T-cell (primary cell): Measurements from ENCODE around the gene IGBP1. TPM values are rescaled to one million over a fixed set of nuclear protein-coding genes. Genes with fewer than 3 reads are reported as not detected.

Experiments
- ATAC-seq, 4 experiments: fragments of 200-7000 bp in 3 of 4; fragments of 150-1000 bp in 1 of 4; cut with Tn5 transposase; replicated peaks in 1 of 4; 1 replicate in 3 of 4; 2 replicates in 1 of 4; pipeline ENCODE4 v1.10.0; 2021; ENCODE audit warnings: moderate library complexity in 3 of 4, mild to moderate bottlenecking in 2 of 4, moderate number of reproducible peaks in 1 of 4
- CTCF ChIA-PET, 2 donors: fragments of 300-600 bp; sonication (Branson Sonifier 250); formaldehyde crosslinking; loops; one replicate each; lab custom pipeline; 2022; ENCODE audit warnings: antibody characterized with exemption in 2 of 2; lab: Charles Lee
- POLR2A ChIA-PET, 2 donors: fragments of 300-600 bp; sonication (Branson Sonifier 250); formaldehyde crosslinking; loops; one replicate each; lab custom pipeline; 2022; ENCODE audit warnings: antibody characterized with exemption in 2 of 2; lab: Charles Lee
- DNase-seq, 35 experiments: peaks; one replicate each; pipeline versions ENCODE4 v3.0.0 to v3.0.0-alpha.2; 2013 to 2023
- H3K27ac ChIP-seq: one replicate; pipeline ENCODE4 v1.5.1; 2013; ENCODE audit warnings: low read length
- H3K27me3 ChIP-seq, 2 experiments: replicated peaks in 1 of 2; 1 replicate in 1 of 2; 2 replicates in 1 of 2; pipeline versions ENCODE4 v1.6.1 to v1.7.0; 2013; ENCODE audit warnings: low read length in 1 of 2, mixed read lengths in 1 of 2; ENCODE audit not compliant: control insufficient read depth in 2 of 2, insufficient read depth in 2 of 2; ENCODE audit errors: extremely low read depth in 1 of 2
- H3K36me3 ChIP-seq, 2 donors: 1 replicate in 1 of 2; 2 replicates in 1 of 2; pipeline versions ENCODE4 v1.6.1 to v1.7.0; 2013; ENCODE audit warnings: low read length in 1 of 2; ENCODE audit not compliant: control insufficient read depth in 2 of 2, insufficient read depth in 1 of 2; ENCODE audit errors: extremely low read depth in 1 of 2
- H3K4me1 ChIP-seq, 2 experiments: 1 replicate in 1 of 2; 2 replicates in 1 of 2; pipeline versions ENCODE4 v1.6.1 to v1.7.0; 2013; ENCODE audit warnings: low read length in 2 of 2, mixed read lengths in 1 of 2; ENCODE audit not compliant: insufficient read depth in 2 of 2, control insufficient read depth in 1 of 2; ENCODE audit errors: extremely low read depth in 1 of 2
- H3K4me3 ChIP-seq, 2 donors: 1 replicate in 1 of 2; 2 replicates in 1 of 2; pipeline versions ENCODE4 v1.5.1 to v1.7.0; 2013; ENCODE audit warnings: mild to moderate bottlenecking in 2 of 2, low read length in 1 of 2, moderate library complexity in 1 of 2; ENCODE audit not compliant: control insufficient read depth in 1 of 2; ENCODE audit errors: extremely low read depth in 1 of 2
- H3K9me3 ChIP-seq: 2 replicates; pipeline ENCODE4 v1.7.0; 2013
- H3K27ac Mint-ChIP-seq, 2 donors: one replicate each; pipeline ENCODE4 v1.8.0; 2020 to 2021; ENCODE audit warnings: mild to moderate bottlenecking in 2 of 2, mixed read lengths in 2 of 2
- H3K27me3 Mint-ChIP-seq, 2 donors: one replicate each; pipeline ENCODE4 v1.8.0; 2021 to 2022; ENCODE audit warnings: mixed read lengths in 2 of 2
- H3K36me3 Mint-ChIP-seq: one replicate; pipeline ENCODE4 v1.8.0; 2021; ENCODE audit warnings: mixed read lengths
- H3K4me1 Mint-ChIP-seq, 3 donors: one replicate each; pipeline ENCODE4 v1.8.0; 2020 to 2022; ENCODE audit warnings: mixed read lengths in 3 of 3, mild to moderate bottlenecking in 1 of 3
- H3K4me3 Mint-ChIP-seq, 3 donors: one replicate each; pipeline ENCODE4 v1.8.0; 2020 to 2022; ENCODE audit warnings: mild to moderate bottlenecking in 3 of 3, mixed read lengths in 3 of 3, moderate library complexity in 3 of 3
- H3K9me3 Mint-ChIP-seq, 3 donors: one replicate each; pipeline ENCODE4 v1.8.0; 2020 to 2022; ENCODE audit warnings: mixed read lengths in 3 of 3
- WGBS: methylation state at CpG from one replicate; pipeline ENCODE4 v1.1.5; 2013; ENCODE audit warnings: missing lambda C conversion rate; ENCODE audit not compliant: insufficient coverage; 5-methylcytosine and 5-hydroxymethylcytosine counted together
- total RNA-seq, 35 experiments: library from RNA in 6 of 35; stranded (reverse) in 6 of 35; fragments of 120-200 nt in 1 of 35; gene quantifications; one replicate each; pipeline versions ENCODE4 v1.2.1 to v1.2.4 and lab custom pipeline; 2013 to 2026

The IGBP1 gene
- total RNA-seq, 5 donors from 2014 or later (not counting 1 experiment from before 2014, with no cell fraction given): 50.8 to 61.2 (median 59.1) TPM

DNA sequence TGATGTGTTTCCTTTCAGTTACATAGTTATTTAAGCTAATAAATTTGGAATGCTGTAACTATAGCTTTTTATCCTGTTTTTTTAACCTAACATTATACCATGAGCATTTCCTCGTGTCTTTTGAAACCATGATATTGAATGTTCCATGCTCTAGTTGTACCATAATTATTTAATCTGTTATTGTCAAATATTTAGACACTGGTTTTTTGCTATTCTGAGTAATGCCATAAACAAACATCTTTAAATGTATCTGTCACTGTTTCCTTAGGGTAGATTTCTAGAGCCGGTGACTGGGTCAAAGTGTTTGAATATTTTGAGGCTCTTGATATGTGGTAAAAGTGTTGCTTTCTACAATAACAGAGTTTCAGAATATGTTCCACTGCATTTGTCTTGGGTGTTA is 5.4 kb downstream of the IGBP1 start:
- Mint-ChIP-seq H3K4me3 (no peak overlapping the region), H3K27ac (no peak overlapping the region), H3K27me3 (peaks cover 0 to 11% of the 10 kb centered on the region in 2 donors), H3K9me3 (no peaks in the 10 kb centered on the region), H3K4me1 (peaks cover 19 to 41% (median 31%) of the 10 kb centered on the region in 3 donors), H3K36me3 (peaks cover 31% of the 10 kb centered on the region)
- H3K9me3 ChIP-seq: no peaks in the 10 kb centered on the region
- no peaks in the 10 kb centered on the region for H3K27me3 ChIP-seq
- DNase-seq (no peak), ATAC-seq (no peak)
- H3K4me1 ChIP-seq: peaks cover 4 to 17% of the 10 kb centered on the region in 2 experiments
- no peak overlapping the region for H3K4me3 ChIP-seq
- CTCF ChIA-PET: interaction anchor here (0.7 kb wide), 2 partner anchors 122 to 600 kb away, joined by 3 to 5 read pairs; no protein-coding TSS in a partner anchor
- POLR2A ChIA-PET: interaction anchor here (0.7 kb wide), 3 partner anchors 9 to 1308 kb away, joined by 5 to 12 read pairs (median 6); no protein-coding TSS in a partner anchor
- WGBS: no CpG with 5 or more reads among the region's 2 CpGs
- H3K36me3 ChIP-seq: peaks cover 0 to 15% of the 10 kb centered on the region in 2 donors
- no peak overlapping the region for H3K27ac ChIP-seq

DNA sequence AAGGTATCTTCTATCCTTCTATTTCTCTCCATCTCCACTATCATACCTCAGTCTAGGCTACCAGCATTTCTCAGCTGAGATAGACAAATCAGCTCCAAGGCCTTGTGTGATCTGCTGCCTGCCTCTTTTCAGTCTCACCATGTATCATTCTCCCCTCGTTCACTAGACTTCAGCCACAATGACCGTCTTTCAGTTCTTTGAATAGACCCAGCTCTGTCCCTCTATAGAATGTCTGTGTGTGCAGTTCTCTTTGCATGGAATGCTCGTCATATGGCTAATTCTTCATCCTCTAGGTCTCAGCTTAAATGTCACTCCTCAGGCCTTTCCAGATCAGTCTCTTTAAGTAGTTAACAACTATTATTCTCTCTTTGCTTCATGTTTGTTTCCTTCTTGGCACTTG is 6.5 kb downstream of the IGBP1 start:
- Histone ChIP-seq H3K27ac (no peak overlapping the region), H3K4me3 (no peak overlapping the region), H3K36me3 (peaks cover 0 to 15% of the 10 kb centered on the region in 2 donors), H3K9me3 (no peaks in the 10 kb centered on the region), H3K4me1 (peaks cover 4 to 11% of the 10 kb centered on the region in 2 experiments), H3K27me3 (no peaks in the 10 kb centered on the region)
- DNase-seq (no peak), ATAC-seq (no peak)
- no peak overlapping the region for H3K4me3 Mint-ChIP-seq
- ChIA-PET POLR2A (interaction anchor here in 1 of 2 donors (0.5 kb wide), 1 partner anchor 15 kb away, joined by 4 read pairs; no protein-coding TSS in a partner anchor), CTCF (no interaction called here)
- H3K4me1 Mint-ChIP-seq: peaks cover 9 to 32% (median 20%) of the 10 kb centered on the region in 3 donors
- WGBS: no CpG with 5 or more reads among the region's 3 CpGs
- peaks cover 31% of the 10 kb centered on the region for H3K36me3 Mint-ChIP-seq
- no peak overlapping the region for H3K27ac Mint-ChIP-seq
- H3K27me3 Mint-ChIP-seq: peaks cover 0 to 11% of the 10 kb centered on the region in 2 donors
- no peaks in the 10 kb centered on the region for H3K9me3 Mint-ChIP-seq

DNA sequence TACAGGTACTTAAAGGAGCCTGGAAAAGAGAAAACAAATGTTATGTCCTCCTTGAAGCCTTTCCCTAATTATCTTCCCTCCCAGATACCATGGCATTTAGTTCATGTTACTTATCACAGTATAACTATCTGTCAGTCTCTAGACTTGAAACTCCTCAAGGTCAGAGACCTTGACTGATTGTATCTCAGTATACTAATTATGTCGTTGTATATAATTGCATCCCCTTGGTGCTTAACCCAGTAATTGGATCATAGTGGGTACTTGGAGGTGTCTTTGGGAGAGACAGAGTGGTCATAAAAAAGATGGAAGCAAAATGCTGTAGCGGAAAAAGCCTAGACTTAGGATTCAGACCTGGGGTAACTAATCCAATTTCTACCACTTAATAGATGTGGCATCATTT is 8.1 kb downstream of the IGBP1 start:
- Mint-ChIP-seq H3K4me1 (peaks cover 0 to 22% (median 11%) of the 10 kb centered on the region in 3 donors), H3K36me3 (peaks cover 25% of the 10 kb centered on the region), H3K27ac (no peak overlapping the region), H3K9me3 (no peaks in the 10 kb centered on the region), H3K27me3 (peaks cover 0 to 5% of the 10 kb centered on the region in 2 donors), H3K4me3 (no peak overlapping the region)
- no peak for DNase-seq
- Histone ChIP-seq H3K27ac (no peak overlapping the region), H3K4me3 (no peak overlapping the region), H3K9me3 (no peaks in the 10 kb centered on the region), H3K27me3 (no peaks in the 10 kb centered on the region), H3K36me3 (peaks cover 0 to 13% of the 10 kb centered on the region in 2 donors), H3K4me1 (peaks cover 0 to 4% of the 10 kb centered on the region in 2 experiments)
- no CpG with 5 or more reads among the region's 2 CpGs for WGBS
- ChIA-PET CTCF (interaction anchor here in 1 of 2 donors (0.7 kb wide), 1 partner anchor 49 kb away, joined by 3 read pairs; no protein-coding TSS in a partner anchor), POLR2A (interaction anchor here (0.7 to 1.5 kb wide), 2 partner anchors 8 to 953 kb away, joined by 8 to 14 read pairs; partner anchors contain the start of gene IGBP1 (in 1 of the 2))
- no peak for ATAC-seq

DNA sequence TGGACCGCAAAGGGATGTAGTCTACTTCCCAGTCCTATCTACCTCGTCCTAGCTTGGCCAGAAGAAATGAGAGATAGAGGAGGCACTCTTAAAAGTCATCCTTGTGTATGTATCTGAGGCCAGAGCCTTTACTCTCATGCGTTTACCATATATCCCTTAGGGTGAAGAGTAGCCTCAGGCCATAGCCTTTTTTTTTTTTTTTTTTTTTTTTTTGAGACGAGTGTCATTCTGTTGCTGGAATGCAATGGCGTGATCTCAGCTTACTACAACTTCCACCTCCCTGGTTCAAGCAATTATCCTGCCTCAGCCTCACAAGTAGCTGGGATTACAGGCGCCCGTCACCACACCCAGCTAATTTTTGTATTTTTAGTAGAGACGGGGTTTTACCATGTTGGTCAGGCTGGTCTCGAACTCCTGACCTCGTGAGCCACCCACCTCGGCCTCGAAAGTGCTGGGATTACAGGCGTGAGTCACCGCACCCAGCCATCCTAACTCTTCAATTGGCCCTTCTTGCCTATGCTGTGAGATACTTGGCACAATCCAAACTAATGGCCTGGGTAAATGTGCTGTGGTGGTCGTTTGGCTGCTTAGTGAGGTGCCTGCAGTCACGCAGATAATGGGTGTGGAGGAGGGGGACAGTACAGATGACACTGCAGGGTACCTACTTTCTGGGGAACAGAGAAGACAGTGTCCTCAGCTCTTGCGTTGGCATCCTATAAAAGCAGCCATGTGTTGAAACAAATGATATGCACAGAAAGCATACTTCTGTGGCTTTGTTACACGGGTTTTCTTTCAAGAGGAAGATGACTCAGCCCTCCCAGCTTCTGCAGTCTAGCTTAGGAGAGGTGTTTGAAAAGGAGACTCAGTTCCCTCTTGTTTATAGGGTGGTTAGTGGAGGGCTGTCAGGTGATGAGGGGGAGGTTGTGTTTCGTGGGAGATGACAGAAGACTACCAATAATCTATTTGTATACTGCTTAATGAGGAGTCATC is 33.6 kb downstream of the IGBP1 start:
- peaks cover 0 to 5% of the 10 kb centered on the region in 2 donors for H3K36me3 ChIP-seq
- Mint-ChIP-seq H3K27ac (peak overlapping the region in 1 of 2 donors; percentile 39), H3K4me3 (no peak overlapping the region), H3K36me3 (peaks cover 10% of the 10 kb centered on the region), H3K4me1 (no peaks in the 10 kb centered on the region), H3K27me3 (no peaks in the 10 kb centered on the region), H3K9me3 (no peaks in the 10 kb centered on the region)
- ChIA-PET CTCF (interaction anchor here in 1 of 2 donors (0.6 kb wide), 1 partner anchor 279 kb away, joined by 3 read pairs; no protein-coding TSS in a partner anchor), POLR2A (no interaction called here)
- ATAC-seq (no peak), DNase-seq (no peak)
- no peaks in the 10 kb centered on the region for H3K27me3 ChIP-seq
- H3K27ac ChIP-seq: no peak overlapping the region
- no peak overlapping the region for H3K4me3 ChIP-seq
- no peaks in the 10 kb centered on the region for H3K4me1 ChIP-seq
- WGBS: no CpG with 5 or more reads among the region's 19 CpGs
- H3K9me3 ChIP-seq: no peaks in the 10 kb centered on the region

DNA sequence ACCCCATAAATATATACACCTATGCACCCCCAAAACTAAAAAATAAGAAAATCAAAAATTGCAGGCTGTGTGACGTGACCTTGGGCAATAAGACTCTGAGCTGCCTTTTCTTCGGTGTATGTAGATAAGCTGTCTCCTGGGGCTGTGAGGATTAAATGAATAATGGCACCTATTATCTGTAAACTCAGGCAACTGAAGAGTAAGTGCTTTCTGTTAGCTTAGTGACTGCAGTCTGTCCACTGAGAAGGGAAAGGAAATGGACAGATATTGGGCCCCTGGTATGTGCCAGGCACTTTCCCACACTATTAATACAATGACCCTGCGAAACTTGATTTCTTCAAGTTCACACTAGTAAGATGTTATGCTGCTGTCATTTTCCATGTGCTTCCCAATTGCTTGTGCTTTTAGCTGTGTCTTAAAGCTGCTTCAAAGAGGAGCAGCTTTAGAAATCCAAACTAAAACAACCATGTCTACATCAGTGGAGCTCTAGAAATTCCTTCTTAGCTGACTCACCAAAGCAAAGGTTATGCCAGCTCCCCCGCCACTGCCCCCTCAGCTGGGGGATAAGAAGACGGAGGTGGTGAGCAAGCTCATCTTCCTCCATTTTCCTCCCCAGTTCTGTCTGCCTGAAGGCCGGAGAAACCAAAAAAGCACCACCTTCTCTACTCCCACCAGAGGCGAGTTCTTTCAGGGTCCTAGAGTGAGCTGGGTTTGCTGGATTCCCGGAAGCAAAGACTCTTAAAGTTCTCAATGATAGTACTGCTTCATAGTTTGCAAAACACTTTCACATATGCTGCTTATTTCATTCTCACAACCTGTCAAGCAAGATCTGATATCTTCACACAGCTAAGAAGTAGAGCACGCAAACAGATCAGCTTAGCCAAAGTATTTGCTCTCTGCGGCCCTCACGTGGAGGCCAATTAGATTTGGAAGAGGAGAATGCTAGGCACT is 35.3 kb downstream of the IGBP1 start:
- H3K27ac ChIP-seq: no peak overlapping the region
- H3K4me1 ChIP-seq: no peaks in the 10 kb centered on the region
- ChIA-PET CTCF (no interaction called here), POLR2A (no interaction called here)
- ATAC-seq (no peak), DNase-seq (no peak)
- no peak overlapping the region for H3K27ac Mint-ChIP-seq
- no peaks in the 10 kb centered on the region for H3K9me3 Mint-ChIP-seq
- no peak overlapping the region for H3K4me3 Mint-ChIP-seq
- peaks cover 10% of the 10 kb centered on the region for H3K36me3 Mint-ChIP-seq
- H3K9me3 ChIP-seq: no peaks in the 10 kb centered on the region
- no peak overlapping the region for H3K4me3 ChIP-seq
- no peaks in the 10 kb centered on the region for H3K27me3 ChIP-seq
- H3K27me3 Mint-ChIP-seq: peaks cover 0 to 4% of the 10 kb centered on the region in 2 donors
- no peaks in the 10 kb centered on the region for H3K4me1 Mint-ChIP-seq
- H3K36me3 ChIP-seq: peaks cover 0 to 3% of the 10 kb centered on the region in 2 donors
- WGBS: no CpG with 5 or more reads among the region's 11 CpGs
